Panc1 (cell line): ENCODE data around the gene SBK2. TPM values are rescaled to one million over a fixed set of nuclear protein-coding genes. Genes with fewer than 3 reads are reported as not detected.
"Not testable (repeated sequence)": the region's sequence is repeated elsewhere in the genome, so short reads cannot be mapped to it uniquely, and the experiment has no call there.

ENCODE experiments used
- ATAC-seq: fragments of 200-7000 bp; cut with Tn5 transposase; 2 replicates; pipeline ENCODE4 v1.9.1; 2020; ENCODE audit warnings: mild to moderate bottlenecking, moderate library complexity
- BruUV-seq: library from RNA; stranded (reverse); fragments of 400-500 nt; replicated peaks from 2 replicates; lab custom pipeline; 2021; lab: Mats Ljungman, UMichigan
- CTCF ChIA-PET: fragments of 300-600 bp; sonication (Branson Sonifier 250); formaldehyde crosslinking; loops from one replicate; lab custom pipeline; 2022; ENCODE audit warnings: antibody characterized with exemption; lab: Charles Lee
- POLR2A ChIA-PET: fragments of 300-600 bp; sonication (Branson Sonifier 250); formaldehyde crosslinking; loops from one replicate; lab custom pipeline; 2022; ENCODE audit warnings: antibody characterized with exemption; lab: Charles Lee
- DNase-seq: peaks from one replicate; pipeline ENCODE4 v3.0.0-alpha.2; 2010; ENCODE audit warnings: low read depth, low spot score
- H3K27ac ChIP-seq: 2 replicates; pipeline ENCODE4 v1.5.1; 2011; ENCODE audit warnings: mild to moderate bottlenecking, low read length, inconsistent platforms
- H3K27me3 ChIP-seq: fragments of 200-500 bp; sonication (Bioruptor generic); 2 replicates; pipeline ENCODE4 v1.6.0; 2014; ENCODE audit warnings: low read length, inconsistent platforms; ENCODE audit not compliant: control insufficient read depth, insufficient read depth
- H3K36me3 ChIP-seq: fragments of 200-500 bp; sonication (Bioruptor generic); 2 replicates; pipeline ENCODE4 v1.5.1; 2014; ENCODE audit warnings: inconsistent platforms, mild to moderate bottlenecking, low read length, moderate library complexity; ENCODE audit not compliant: control insufficient read depth, insufficient read depth
- H3K4me1 ChIP-seq: 2 replicates; pipeline ENCODE4 v1.5.1; 2011; ENCODE audit warnings: inconsistent platforms, mild to moderate bottlenecking, low read length, moderate library complexity; ENCODE audit not compliant: control insufficient read depth, insufficient read depth
- H3K4me3 ChIP-seq, 2 experiments: 2 replicates each; pipeline ENCODE4 v1.5.1; 2011 to 2012; ENCODE audit warnings: low read depth in 2 of 2, low read length in 2 of 2, mild to moderate bottlenecking in 2 of 2, inconsistent platforms in 1 of 2, moderate library complexity in 1 of 2
- H3K9me3 ChIP-seq: fragments of 200-500 bp; sonication (Bioruptor generic); 2 replicates; pipeline ENCODE4 v1.5.1; 2014; ENCODE audit warnings: low read depth, mild to moderate bottlenecking, inconsistent platforms, low read length, moderate library complexity; ENCODE audit not compliant: control insufficient read depth, insufficient read depth
- POLR2AphosphoS5 ChIP-seq: IDR thresholded peaks from 2 replicates; pipeline ENCODE4 v1.6.1; 2012; ENCODE audit warnings: mild to moderate bottlenecking, low read depth, low read length, moderate library complexity
- SIN3A ChIP-seq: IDR thresholded peaks from 2 replicates; pipeline ENCODE4 v1.6.1; 2012; ENCODE audit warnings: low read depth, mild to moderate bottlenecking, low read length, moderate library complexity, borderline replicate concordance; ENCODE audit not compliant: insufficient read depth
- TCF7L2 ChIP-seq: IDR thresholded peaks from 2 replicates; pipeline ENCODE4 v1.6.1; 2011; ENCODE audit warnings: mild to moderate bottlenecking, low read depth, low read length, inconsistent platforms
- in situ Hi-C: cut with HindIII; loops from 2 replicates; pipeline ENCODE4 v1.10.0; 2016; ENCODE audit warnings: low sequenced_read_pairs, low pct_unique_long_range_greater_than_20kb
- intact Hi-C: fragments of 100-400 bp; cut with micrococcal nuclease; formaldehyde crosslinking; loops from one replicate; pipeline ENCODE4 v1.10.0; 2022; ENCODE audit not compliant: unreplicated experiment
- total RNA-seq: library from RNA; stranded (reverse); gene quantifications from one replicate; pipeline ENCODE4 v1.2.1, GENCODE V29; 2021; ENCODE audit not compliant: unreplicated experiment
- TF ChIP-seq, protein P1 (sequence below): fragments of 450-650 bp; IDR thresholded peaks from 2 replicates; pipeline ENCODE4 v1.5.1; 2017; ENCODE audit warnings: mild to moderate bottlenecking
- TF ChIP-seq, protein P2 (sequence below), 2 experiments: IDR thresholded peaks; 2 replicates each; pipeline ENCODE4 v1.6.1; 2011 to 2012; ENCODE audit warnings: low read depth in 2 of 2, control low read depth in 1 of 2, low read length in 1 of 2, mild to moderate bottlenecking in 1 of 2, moderate library complexity in 1 of 2; ENCODE audit not compliant: insufficient read depth in 1 of 2

The SBK2 gene
- total RNA-seq, 1 experiment from 2014 or later: 0.69 TPM

DNA sequence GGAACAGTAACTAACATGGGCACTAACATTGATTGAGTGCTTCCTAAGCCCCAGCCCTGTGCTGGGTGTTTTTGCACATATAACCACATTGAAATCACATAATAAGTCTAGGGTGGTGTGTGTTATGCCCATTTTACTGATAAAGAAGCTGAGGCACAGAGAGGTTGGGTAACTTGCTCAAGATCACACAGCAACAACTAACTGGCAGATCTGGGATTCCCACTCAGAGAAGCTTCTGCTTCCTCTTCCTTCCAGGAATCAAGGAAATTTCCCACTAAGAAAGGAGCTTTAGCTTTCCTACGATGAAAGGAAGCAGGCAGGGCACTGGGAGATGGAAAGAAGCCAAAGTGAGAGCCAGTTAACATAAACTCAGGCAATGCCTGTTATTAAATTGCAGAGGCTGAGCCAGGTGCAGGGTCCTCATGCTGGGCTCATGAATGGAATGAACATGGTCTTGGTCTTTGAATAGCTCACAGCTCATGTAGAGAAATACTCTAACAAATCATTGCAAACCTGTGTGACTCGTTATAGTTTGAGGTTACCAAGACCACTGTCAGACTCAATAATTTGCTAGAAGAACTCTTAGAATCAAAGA, 38.6 kb downstream of the SBK2 start:
- CTCF ChIA-PET: interaction anchor here (0.6 kb wide), 1 partner anchor 357 kb away, joined by 3 read pairs; no protein-coding TSS in a partner anchor
- H3K4me1 ChIP-seq: peaks cover 6% of the 10 kb centered on the region
- no peaks in the 10 kb centered on the region for H3K36me3 ChIP-seq
- no peak overlapping the region for H3K4me3 ChIP-seq
- in situ Hi-C loops (no loop called here), intact Hi-C loops (no loop called here)
- TF ChIP-seq POLR2AphosphoS5 (no peak), TCF7L2 (no peak), SIN3A (no peak)
- TF ChIP-seq, protein P1, sequence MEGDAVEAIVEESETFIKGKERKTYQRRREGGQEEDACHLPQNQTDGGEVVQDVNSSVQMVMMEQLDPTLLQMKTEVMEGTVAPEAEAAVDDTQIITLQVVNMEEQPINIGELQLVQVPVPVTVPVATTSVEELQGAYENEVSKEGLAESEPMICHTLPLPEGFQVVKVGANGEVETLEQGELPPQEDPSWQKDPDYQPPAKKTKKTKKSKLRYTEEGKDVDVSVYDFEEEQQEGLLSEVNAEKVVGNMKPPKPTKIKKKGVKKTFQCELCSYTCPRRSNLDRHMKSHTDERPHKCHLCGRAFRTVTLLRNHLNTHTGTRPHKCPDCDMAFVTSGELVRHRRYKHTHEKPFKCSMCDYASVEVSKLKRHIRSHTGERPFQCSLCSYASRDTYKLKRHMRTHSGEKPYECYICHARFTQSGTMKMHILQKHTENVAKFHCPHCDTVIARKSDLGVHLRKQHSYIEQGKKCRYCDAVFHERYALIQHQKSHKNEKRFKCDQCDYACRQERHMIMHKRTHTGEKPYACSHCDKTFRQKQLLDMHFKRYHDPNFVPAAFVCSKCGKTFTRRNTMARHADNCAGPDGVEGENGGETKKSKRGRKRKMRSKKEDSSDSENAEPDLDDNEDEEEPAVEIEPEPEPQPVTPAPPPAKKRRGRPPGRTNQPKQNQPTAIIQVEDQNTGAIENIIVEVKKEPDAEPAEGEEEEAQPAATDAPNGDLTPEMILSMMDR: no peak
- TF ChIP-seq, protein P2, sequence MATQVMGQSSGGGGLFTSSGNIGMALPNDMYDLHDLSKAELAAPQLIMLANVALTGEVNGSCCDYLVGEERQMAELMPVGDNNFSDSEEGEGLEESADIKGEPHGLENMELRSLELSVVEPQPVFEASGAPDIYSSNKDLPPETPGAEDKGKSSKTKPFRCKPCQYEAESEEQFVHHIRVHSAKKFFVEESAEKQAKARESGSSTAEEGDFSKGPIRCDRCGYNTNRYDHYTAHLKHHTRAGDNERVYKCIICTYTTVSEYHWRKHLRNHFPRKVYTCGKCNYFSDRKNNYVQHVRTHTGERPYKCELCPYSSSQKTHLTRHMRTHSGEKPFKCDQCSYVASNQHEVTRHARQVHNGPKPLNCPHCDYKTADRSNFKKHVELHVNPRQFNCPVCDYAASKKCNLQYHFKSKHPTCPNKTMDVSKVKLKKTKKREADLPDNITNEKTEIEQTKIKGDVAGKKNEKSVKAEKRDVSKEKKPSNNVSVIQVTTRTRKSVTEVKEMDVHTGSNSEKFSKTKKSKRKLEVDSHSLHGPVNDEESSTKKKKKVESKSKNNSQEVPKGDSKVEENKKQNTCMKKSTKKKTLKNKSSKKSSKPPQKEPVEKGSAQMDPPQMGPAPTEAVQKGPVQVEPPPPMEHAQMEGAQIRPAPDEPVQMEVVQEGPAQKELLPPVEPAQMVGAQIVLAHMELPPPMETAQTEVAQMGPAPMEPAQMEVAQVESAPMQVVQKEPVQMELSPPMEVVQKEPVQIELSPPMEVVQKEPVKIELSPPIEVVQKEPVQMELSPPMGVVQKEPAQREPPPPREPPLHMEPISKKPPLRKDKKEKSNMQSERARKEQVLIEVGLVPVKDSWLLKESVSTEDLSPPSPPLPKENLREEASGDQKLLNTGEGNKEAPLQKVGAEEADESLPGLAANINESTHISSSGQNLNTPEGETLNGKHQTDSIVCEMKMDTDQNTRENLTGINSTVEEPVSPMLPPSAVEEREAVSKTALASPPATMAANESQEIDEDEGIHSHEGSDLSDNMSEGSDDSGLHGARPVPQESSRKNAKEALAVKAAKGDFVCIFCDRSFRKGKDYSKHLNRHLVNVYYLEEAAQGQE (IDR thresholded peaks at IDR 0.05; ENCODE audit: insufficient read depth in 1 of 2, low read depth in 2 of 2, low read length in 1 of 2): no peak
- ATAC-seq (no peak), DNase-seq (no peak)
- H3K27ac ChIP-seq: 0 out of 2 replicates have a peak overlapping the region, but pooled peaks have one; percentile 29
- H3K27me3 ChIP-seq: no peaks in the 10 kb centered on the region
- POLR2A ChIA-PET: no interaction called here
- no TSS peak for BruUV-seq
- no peaks in the 10 kb centered on the region for H3K9me3 ChIP-seq

DNA sequence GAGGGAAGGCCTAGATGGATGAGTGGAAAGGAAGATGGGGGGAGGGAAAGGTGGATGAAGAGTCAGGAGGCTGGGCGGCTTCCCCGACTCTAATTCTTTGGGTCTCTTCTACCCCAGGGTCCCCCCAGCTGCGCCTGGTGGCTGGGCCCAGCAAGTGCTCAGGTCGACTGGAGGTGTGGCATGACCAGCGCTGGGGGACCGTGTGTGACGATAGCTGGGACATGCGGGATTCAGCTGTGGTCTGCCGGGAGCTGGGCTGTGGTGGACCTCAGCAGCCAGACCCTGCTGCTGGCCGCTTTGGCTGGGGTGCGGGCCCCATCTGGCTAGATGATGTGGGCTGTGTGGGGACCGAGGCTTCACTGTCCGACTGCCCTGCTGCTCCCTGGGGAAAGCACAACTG, 39.2 kb downstream of the SBK2 start:
- ChIA-PET CTCF (interaction anchor here (0.6 kb wide), 1 partner anchor 357 kb away, joined by 3 read pairs; no protein-coding TSS in a partner anchor), POLR2A (no interaction called here)
- H3K36me3 ChIP-seq: no peaks in the 10 kb centered on the region
- intact Hi-C loops: no loop called here
- H3K27ac ChIP-seq: no peak overlapping the region
- TF ChIP-seq, protein P2 (IDR thresholded peaks at IDR 0.05; ENCODE audit: insufficient read depth in 1 of 2, low read depth in 2 of 2, low read length in 1 of 2): no peak
- no peak for TF ChIP-seq TCF7L2
- peaks cover 12% of the 10 kb centered on the region for H3K4me1 ChIP-seq
- in situ Hi-C loops: no loop called here
- ATAC-seq (no peak), DNase-seq (no peak)
- no peaks in the 10 kb centered on the region for H3K27me3 ChIP-seq
- no peaks in the 10 kb centered on the region for H3K9me3 ChIP-seq
- H3K4me3 ChIP-seq: no peak overlapping the region
- BruUV-seq: no TSS peak

DNA sequence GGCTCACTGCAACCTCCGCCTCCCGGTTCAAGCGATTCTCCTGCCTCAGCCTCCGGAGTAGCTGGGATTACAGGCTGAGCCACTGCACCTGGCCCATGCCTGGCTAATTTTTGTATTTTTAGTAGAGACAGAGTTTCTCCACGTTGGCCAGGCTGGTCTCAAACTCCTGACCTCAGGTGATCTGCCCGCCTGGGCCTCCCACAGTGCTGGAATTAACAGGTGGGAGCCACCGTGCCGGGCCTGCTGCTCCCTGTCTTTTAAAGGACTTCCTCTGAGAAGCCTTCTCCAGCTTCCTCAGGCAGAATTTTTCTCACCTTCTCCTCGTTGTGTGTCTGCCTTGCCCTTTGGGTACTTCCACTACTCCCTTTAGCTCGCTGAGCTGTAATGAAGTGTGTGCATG, 40.1 kb downstream of the SBK2 start:
- CTCF ChIA-PET: interaction anchor here (1.1 kb wide), 1 partner anchor 17 kb away, joined by 3 read pairs; no protein-coding TSS in a partner anchor
- ATAC-seq, H3K9me3 ChIP-seq, POLR2A ChIA-PET, H3K36me3 ChIP-seq, in situ Hi-C loops, intact Hi-C loops, H3K27me3 ChIP-seq, H3K27ac ChIP-seq, DNase-seq, BruUV-seq, H3K4me3 ChIP-seq: not testable (repeated sequence)
- peaks cover 21% of the 10 kb centered on the region for H3K4me1 ChIP-seq
